ENCODE results near the gene IKZF2. TPM values are rescaled to one million over a fixed set of nuclear protein-coding genes. Genes with fewer than 3 reads are reported as not detected.

Gene IKZF2
- total RNA-seq, 1 donor from 2014 or later = 4.4 TPM

GRCh38 chr2:213084261-213084660, 67.2 kb downstream of the IKZF2 start:
- no peaks in the 10 kb centered on the region for H3K27me3 ChIP-seq (ENCODE audit: control insufficient read depth, insufficient read depth, low read length)
- no peak for DNase-seq (ENCODE audit: low read depth)
- TF ChIP-seq CTCF (IDR thresholded peaks at IDR 0.05; ENCODE audit: insufficient read depth, low read length, poor library complexity, severe bottlenecking) = no peak
- H3K4me3 ChIP-seq (ENCODE audit: low read depth, low read length) = no peak overlapping the region
- H3K36me3 ChIP-seq (ENCODE audit: control insufficient read depth, insufficient read depth, low read length) = no peaks in the 10 kb centered on the region

DNA sequence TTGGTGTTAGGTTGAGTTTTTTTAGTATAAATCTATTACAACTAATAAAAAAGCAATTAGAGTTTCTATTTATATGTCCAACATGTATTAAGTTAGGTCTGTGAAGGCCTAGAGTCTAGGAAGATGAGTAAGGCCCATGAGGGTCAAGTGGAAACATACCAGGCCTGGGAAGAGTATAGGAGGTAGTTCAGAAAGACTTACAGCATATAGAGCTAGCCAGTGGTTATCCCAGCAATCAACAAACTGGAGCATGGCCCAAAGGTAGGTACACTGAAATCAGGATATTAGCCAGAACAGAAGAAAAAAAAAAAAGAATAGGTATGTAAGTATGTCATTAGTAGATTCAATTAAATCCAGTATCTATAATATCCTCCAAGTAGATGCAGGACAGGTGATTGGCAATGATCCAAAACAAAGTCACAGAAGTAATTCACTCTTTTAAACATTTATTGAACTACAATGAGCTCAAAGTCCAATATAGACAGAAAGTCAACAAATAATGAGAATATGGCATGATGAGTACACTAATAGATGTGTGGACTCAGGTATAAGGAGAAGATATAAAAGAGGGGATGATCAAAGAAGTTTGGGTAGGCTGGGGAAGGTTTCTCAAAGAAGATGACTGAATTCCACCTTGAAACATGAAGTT, 70.3 kb downstream of the IKZF2 start:
- TF ChIP-seq CTCF (IDR thresholded peaks at IDR 0.05; ENCODE audit: insufficient read depth, low read length, poor library complexity, severe bottlenecking) = no peak
- Histone ChIP-seq H3K27me3 (ENCODE audit: control insufficient read depth, insufficient read depth, low read length) (no peaks in the 10 kb centered on the region), H3K4me3 (ENCODE audit: low read depth, low read length) (no peak overlapping the region), H3K36me3 (ENCODE audit: control insufficient read depth, insufficient read depth, low read length) (no peaks in the 10 kb centered on the region)
- DNase-seq (ENCODE audit: low read depth) = no peak

- H3K27me3 ChIP-seq (ENCODE audit: control insufficient read depth, insufficient read depth, low read length) = no peaks in the 10 kb centered on the region
- no peak overlapping the region for H3K4me3 ChIP-seq (ENCODE audit: low read depth, low read length)
- no peak for DNase-seq (ENCODE audit: low read depth)
- H3K36me3 ChIP-seq (ENCODE audit: control insufficient read depth, insufficient read depth, low read length) = no peaks in the 10 kb centered on the region
- TF ChIP-seq CTCF (IDR thresholded peaks at IDR 0.05; ENCODE audit: insufficient read depth, low read length, poor library complexity, severe bottlenecking) = no peak
Measured at GRCh38 chr2:213079756-213080155, 71.7 kb downstream of the IKZF2 start.

GRCh38 chr2:213078686-213079085, 72.7 kb downstream of the IKZF2 start:
- no peak for DNase-seq (ENCODE audit: low read depth)
- no peak overlapping the region for H3K4me3 ChIP-seq (ENCODE audit: low read depth, low read length)
- TF ChIP-seq CTCF (IDR thresholded peaks at IDR 0.05; ENCODE audit: insufficient read depth, low read length, poor library complexity, severe bottlenecking) = no peak
- H3K36me3 ChIP-seq (ENCODE audit: control insufficient read depth, insufficient read depth, low read length) = no peaks in the 10 kb centered on the region
- no peaks in the 10 kb centered on the region for H3K27me3 ChIP-seq (ENCODE audit: control insufficient read depth, insufficient read depth, low read length)

DNA sequence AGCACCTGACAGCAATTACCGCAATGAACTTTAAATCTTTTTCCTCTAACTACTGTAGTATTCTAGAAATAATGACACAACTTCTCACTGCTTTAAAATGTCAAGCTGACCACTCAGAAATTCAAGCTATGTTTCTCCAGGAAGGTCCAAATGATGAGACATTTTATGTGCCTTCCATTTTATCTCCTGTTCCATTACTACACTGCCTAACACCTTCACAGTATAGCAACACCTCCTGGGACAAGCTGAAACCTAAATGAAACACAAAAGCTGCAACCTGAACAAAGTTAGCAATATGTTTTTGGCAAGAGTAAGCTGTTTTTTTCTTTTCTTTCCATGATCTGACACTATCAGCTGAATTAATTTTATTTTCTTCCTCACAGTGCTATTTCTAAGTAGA, 81.9 kb downstream of the IKZF2 start:
- TF ChIP-seq CTCF (IDR thresholded peaks at IDR 0.05; ENCODE audit: insufficient read depth, low read length, poor library complexity, severe bottlenecking) = no peak
- H3K36me3 ChIP-seq (ENCODE audit: control insufficient read depth, insufficient read depth, low read length) = no peaks in the 10 kb centered on the region
- DNase-seq (ENCODE audit: low read depth) = no peak
- H3K4me3 ChIP-seq (ENCODE audit: low read depth, low read length) = no peak overlapping the region
- H3K27me3 ChIP-seq (ENCODE audit: control insufficient read depth, insufficient read depth, low read length) = no peaks in the 10 kb centered on the region

Measured in kidney epithelial cell (primary cell).